Measurements from ENCODE around the gene HSF2BP.

Gene HSF2BP

GRCh38 chr21:43611598-43612369 is 47.5 kb downstream of the HSF2BP start:
- Histone ChIP-seq H3K27ac (peak overlapping the region; percentile 31), H3K27me3 (replicated peaks) (no peaks in the 10 kb centered on the region), H3K36me3 (replicated peaks) (no peaks in the 10 kb centered on the region), H3K4me3 (ENCODE audit: low read depth, low read length) (no peak overlapping the region)
- in situ Hi-C loops (cut with HindIII; ENCODE audit: low pct_ligation_motif_present, low sequenced_read_pairs) = no loop called here
- DNase-seq = peak; percentile 85
- peak; percentile 96 for TF ChIP-seq CTCF (IDR thresholded peaks at IDR 0.05; ENCODE audit: low read depth, low read length, missing control alignments)

DNA sequence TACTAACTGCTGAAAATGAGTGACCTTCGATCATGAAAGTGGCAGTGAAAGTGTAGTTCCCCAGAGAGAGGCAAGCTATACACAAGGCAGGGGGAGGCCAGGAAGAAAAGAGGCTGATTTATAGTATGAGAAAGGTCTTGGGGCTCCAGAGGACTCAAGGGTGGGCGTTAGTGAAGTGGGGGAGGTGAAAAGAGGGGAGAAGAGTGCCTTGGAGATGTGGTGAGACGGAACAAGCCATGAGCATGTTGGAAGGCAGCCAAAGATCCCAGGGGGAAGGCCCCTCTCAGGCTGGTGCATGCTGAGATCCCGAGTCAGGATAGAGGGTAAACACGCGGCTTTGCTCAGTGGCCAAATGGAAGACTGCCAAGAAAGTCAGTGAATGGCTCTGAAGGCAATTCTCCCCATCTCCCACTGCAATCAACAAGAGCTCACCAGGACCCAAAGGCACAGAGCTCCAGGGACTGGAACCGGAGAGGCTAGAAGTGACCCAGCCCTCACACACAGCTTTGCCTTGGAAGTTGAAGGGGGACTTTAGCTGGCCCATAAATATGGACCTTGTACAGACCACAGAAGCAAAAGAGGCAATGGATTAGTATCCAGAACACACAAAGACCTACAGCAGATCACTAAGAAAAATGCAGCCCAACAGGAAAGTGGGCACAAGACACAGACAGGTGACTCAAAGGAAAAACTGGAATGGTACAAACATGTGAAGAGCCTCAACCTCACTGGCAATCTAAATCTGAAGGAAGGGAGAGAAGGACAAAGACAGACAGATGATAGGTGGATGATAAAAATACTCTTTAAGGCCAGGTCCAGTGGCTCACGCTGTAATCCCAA is 49.6 kb downstream of the HSF2BP start:
- Histone ChIP-seq H3K27ac (peak overlapping the region; percentile 79), H3K27me3 (replicated peaks) (no peaks in the 10 kb centered on the region), H3K4me3 (ENCODE audit: low read depth, low read length) (no peak overlapping the region), H3K36me3 (replicated peaks) (no peaks in the 10 kb centered on the region)
- DNase-seq = peak; percentile 69
- in situ Hi-C loops (cut with HindIII; ENCODE audit: low pct_ligation_motif_present, low sequenced_read_pairs) = no loop called here
- TF ChIP-seq CTCF (IDR thresholded peaks at IDR 0.05; ENCODE audit: low read depth, low read length, missing control alignments) = no peak

DNA sequence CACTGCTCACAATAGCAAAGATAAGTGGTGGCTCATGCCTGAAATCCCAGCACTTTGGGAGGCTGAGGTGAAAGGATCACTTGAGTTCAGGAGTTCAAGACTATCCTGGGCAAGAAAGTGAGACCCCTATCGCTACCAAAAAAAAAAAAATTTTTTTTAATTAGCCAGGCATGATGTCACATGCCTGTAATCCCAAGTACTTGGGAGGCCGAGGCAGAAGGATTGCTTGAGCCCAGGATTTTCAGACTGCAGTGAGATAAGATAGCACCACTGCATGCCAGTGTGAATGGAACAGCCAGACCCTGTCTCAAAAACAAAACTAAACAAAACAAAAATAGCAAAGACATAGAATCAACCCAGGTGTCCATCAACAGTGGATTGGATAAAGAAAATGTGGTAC is 50.6 kb downstream of the HSF2BP start:
- H3K36me3 ChIP-seq (replicated peaks) = no peaks in the 10 kb centered on the region
- peak; percentile 33 for DNase-seq
- H3K4me3 ChIP-seq (ENCODE audit: low read depth, low read length) = no peak overlapping the region
- H3K27ac ChIP-seq = peak overlapping the region; percentile 79
- TF ChIP-seq CTCF (IDR thresholded peaks at IDR 0.05; ENCODE audit: low read depth, low read length, missing control alignments) = no peak
- in situ Hi-C loops (cut with HindIII; ENCODE audit: low pct_ligation_motif_present, low sequenced_read_pairs) = no loop called here
- no peaks in the 10 kb centered on the region for H3K27me3 ChIP-seq (replicated peaks)

DNA sequence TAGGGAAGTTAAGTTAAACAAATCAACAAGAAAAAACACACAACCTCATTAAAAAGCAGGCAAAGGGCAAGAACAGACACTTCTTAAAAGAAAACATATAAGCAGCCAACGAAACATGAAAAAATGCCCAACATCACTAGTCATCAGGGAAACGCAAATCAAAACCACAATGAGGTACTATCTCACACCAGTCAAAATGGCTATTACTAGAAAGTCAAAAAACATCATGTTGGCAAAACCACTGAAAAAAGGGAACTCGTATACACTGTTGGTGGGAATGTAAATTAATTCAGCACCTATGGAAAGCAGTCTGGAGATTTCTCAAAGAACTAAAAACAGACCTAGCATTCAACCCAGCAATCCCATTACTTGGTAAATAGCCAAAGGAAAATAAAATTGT is 51.1 kb downstream of the HSF2BP start:
- Histone ChIP-seq H3K4me3 (ENCODE audit: low read depth, low read length) (no peak overlapping the region), H3K27me3 (replicated peaks) (no peaks in the 10 kb centered on the region), H3K36me3 (replicated peaks) (no peaks in the 10 kb centered on the region), H3K27ac (peak overlapping the region; percentile 79)
- TF ChIP-seq CTCF (IDR thresholded peaks at IDR 0.05; ENCODE audit: low read depth, low read length, missing control alignments) = no peak
- peak; percentile 79 for DNase-seq
- in situ Hi-C loops (cut with HindIII; ENCODE audit: low pct_ligation_motif_present, low sequenced_read_pairs) = no loop called here

DNA sequence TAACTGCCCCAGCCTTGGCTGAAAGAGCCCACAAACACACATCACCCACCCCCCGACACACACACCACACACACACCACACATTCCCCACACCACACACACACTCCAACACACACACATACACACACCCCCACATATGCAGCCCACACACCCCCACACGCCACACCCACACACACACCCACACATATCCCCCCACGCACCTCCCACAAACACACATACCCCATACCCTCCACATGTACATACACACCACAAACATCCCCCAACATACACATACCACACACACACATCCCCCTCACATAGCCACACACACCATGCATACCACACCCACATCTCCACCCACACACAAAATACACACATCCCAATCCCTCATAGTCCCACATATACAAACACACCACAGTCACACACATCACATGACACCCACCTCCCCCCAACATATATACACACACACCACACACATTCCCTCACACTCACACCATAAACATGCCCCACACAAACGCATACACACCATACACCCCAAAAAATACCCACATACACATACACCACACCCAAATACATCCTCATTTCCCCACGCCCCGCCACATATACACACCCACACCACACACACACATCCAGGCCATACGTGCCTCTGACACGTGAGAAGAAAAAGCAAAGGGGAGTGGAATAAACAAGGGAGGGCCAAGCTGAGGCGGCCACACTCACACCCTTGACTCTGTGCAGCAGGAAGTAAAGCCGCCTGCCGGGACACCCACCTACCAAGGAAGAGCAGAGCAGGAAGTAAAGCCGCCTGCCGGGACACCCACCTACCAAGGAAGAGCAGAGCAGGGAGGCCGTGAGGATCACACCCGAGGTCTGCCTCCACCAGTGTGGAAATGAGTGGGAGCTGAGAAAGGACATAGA is 53.7 kb downstream of the HSF2BP start:
- Histone ChIP-seq H3K36me3 (replicated peaks) (no peaks in the 10 kb centered on the region), H3K27ac (no peak overlapping the region), H3K4me3 (ENCODE audit: low read depth, low read length) (no peak overlapping the region), H3K27me3 (replicated peaks) (no peaks in the 10 kb centered on the region)
- in situ Hi-C loops (cut with HindIII; ENCODE audit: low pct_ligation_motif_present, low sequenced_read_pairs) = no loop called here
- TF ChIP-seq CTCF (IDR thresholded peaks at IDR 0.05; ENCODE audit: low read depth, low read length, missing control alignments) = no peak
- DNase-seq = no peak

All from brain microvascular endothelial cell (primary cell).